Measurements from ENCODE around the gene TOM1L2. TPM values are rescaled to one million over a fixed set of nuclear protein-coding genes. Genes with fewer than 3 reads are reported as not detected.

Gene TOM1L2
- total RNA-seq, 4 donors from 2014 or later, result 17.5 to 44.6 (median 27.1) TPM

- no peak for TF ChIP-seq CTCF (IDR thresholded peaks at IDR 0.05; ENCODE audit: low read depth)
Measured at GRCh38 chr17:17987187-17987896, 15.1 kb upstream of the TOM1L2 start.

- no peak for TF ChIP-seq CTCF (IDR thresholded peaks at IDR 0.05; ENCODE audit: low read depth)
Measured at GRCh38 chr17:17985555-17985954, 13.4 kb upstream of the TOM1L2 start.

GRCh38 chr17:17985153-17985552 lies 13.0 kb upstream of the TOM1L2 start:
- TF ChIP-seq CTCF (IDR thresholded peaks at IDR 0.05; ENCODE audit: low read depth), result no peak

- no peak for TF ChIP-seq CTCF (IDR thresholded peaks at IDR 0.05; ENCODE audit: low read depth)
Measured at GRCh38 chr17:17983776-17984175, 11.6 kb upstream of the TOM1L2 start.

- TF ChIP-seq CTCF (IDR thresholded peaks at IDR 0.05; ENCODE audit: low read depth), result no peak
Measured at GRCh38 chr17:17983376-17983775, 11.2 kb upstream of the TOM1L2 start.

- TF ChIP-seq CTCF (IDR thresholded peaks at IDR 0.05; ENCODE audit: low read depth), result no peak
Measured at GRCh38 chr17:17982801-17983200, 10.6 kb upstream of the TOM1L2 start.

GRCh38 chr17:17981330-17981729 lies 9.1 kb upstream of the TOM1L2 start:
- no peak for TF ChIP-seq CTCF (IDR thresholded peaks at IDR 0.05; ENCODE audit: low read depth)

Measured in subcutaneous adipose tissue (tissue), 4 donors.